ENCODE data around the gene PLCL1. TPM values are rescaled to one million over a fixed set of nuclear protein-coding genes. Genes with fewer than 3 reads are reported as not detected.

The PLCL1 gene
- total and polyA plus RNA-seq, 8 donors = 0.38 to 1.5 (median 0.73) TPM

- intact Hi-C loops (cut with DNase I) = no loop called here
- DNase-seq (no peak), FAIRE-seq (no peak), ATAC-seq (peak in 2 of 4 donors; percentile 63 to 75)
- Histone ChIP-seq H3K4me1 (peaks cover 0 to 13% (median 4%) of the 10 kb centered on the region in 3 donors), H3K9me3 (no peaks in the 10 kb centered on the region), H3K36me3 (no peaks in the 10 kb centered on the region), H3K27me3 (no peaks in the 10 kb centered on the region), H3K4me3 (no peak overlapping the region), H3K27ac (peak overlapping the region in 1 of 4 donors; percentile 27)
- WGBS, 2 donors = 7 to 17% methylated on average over 2 of the region's 2 CpGs
- no peak for TF ChIP-seq CTCF (IDR thresholded peaks at IDR 0.05)
Measured at GRCh38 chr2:197944416-197945096, 140.2 kb downstream of the PLCL1 start.

DNA sequence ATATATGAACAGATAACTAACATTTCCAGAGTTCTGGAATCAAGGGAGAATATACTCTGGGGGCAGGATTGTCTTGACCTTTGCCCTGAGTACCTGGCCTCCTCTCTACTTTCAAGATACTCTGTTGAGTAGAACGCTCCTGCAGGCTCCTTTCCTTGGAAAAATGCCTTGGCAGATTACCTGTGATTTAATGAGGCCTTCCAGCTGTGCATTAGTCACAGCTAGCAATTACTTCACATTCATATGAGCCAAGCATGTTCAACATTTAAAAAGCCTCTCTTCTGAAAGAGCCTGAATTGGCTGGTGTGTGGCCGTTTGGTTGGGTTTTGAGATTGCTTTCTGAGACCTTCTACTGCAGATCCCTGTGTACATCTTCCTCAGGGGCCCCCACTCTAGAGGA, 142.2 kb downstream of the PLCL1 start:
- Histone ChIP-seq H3K36me3 (no peaks in the 10 kb centered on the region), H3K27ac (no peak overlapping the region), H3K4me1 (peaks cover 0 to 7% (median 0%) of the 10 kb centered on the region in 3 donors), H3K9me3 (no peaks in the 10 kb centered on the region), H3K27me3 (no peaks in the 10 kb centered on the region), H3K4me3 (no peak overlapping the region)
- no peak for DNase-seq
- intact Hi-C loops (cut with DNase I) = no loop called here
- no peak for FAIRE-seq
- no peak for TF ChIP-seq CTCF (IDR thresholded peaks at IDR 0.05)
- WGBS, 2 donors = 48 to 66% methylated on average over 2 of the region's 2 CpGs
- no peak for ATAC-seq

- H3K36me3 ChIP-seq = no peaks in the 10 kb centered on the region
- FAIRE-seq (no peak), ATAC-seq (no peak), DNase-seq (no peak)
- H3K27me3 ChIP-seq = no peaks in the 10 kb centered on the region
- WGBS, 2 donors = 84 to 92% methylated on average over 3 of the region's 3 CpGs
- TF ChIP-seq CTCF (IDR thresholded peaks at IDR 0.05) = no peak
- H3K9me3 ChIP-seq = no peaks in the 10 kb centered on the region
- no peak overlapping the region for H3K4me3 ChIP-seq
- peaks cover 0 to 7% (median 0%) of the 10 kb centered on the region in 3 donors for H3K4me1 ChIP-seq
- H3K27ac ChIP-seq = no peak overlapping the region
- intact Hi-C loops (cut with DNase I) = no loop called here
Measured at GRCh38 chr2:197947219-197947757, 142.9 kb downstream of the PLCL1 start.

GRCh38 chr2:197949224-197949623, 144.8 kb downstream of the PLCL1 start:
- intact Hi-C loops (cut with DNase I) = no loop called here
- no peak for TF ChIP-seq CTCF (IDR thresholded peaks at IDR 0.05)
- no peak for FAIRE-seq

GRCh38 chr2:197950006-197950405, 145.6 kb downstream of the PLCL1 start:
- TF ChIP-seq CTCF (IDR thresholded peaks at IDR 0.05) = no peak
- FAIRE-seq (no peak), ATAC-seq (no peak), DNase-seq (no peak)
- Histone ChIP-seq H3K4me3 (no peak overlapping the region), H3K27me3 (no peaks in the 10 kb centered on the region), H3K27ac (no peak overlapping the region), H3K36me3 (no peaks in the 10 kb centered on the region), H3K4me1 (peaks cover 0 to under 1% (median 0%) of the 10 kb centered on the region in 3 donors), H3K9me3 (no peaks in the 10 kb centered on the region)
- 87 to 89% methylated on average over 3 of the region's 3 CpGs for WGBS, 2 donors
- intact Hi-C loops (cut with DNase I) = no loop called here

More at GRCh38 chr2:197949224-197949623, 144.8 kb downstream of the PLCL1 start:
- ATAC-seq = no peak
- no peak overlapping the region for H3K4me3 ChIP-seq
- DNase-seq = no peak
- no peaks in the 10 kb centered on the region for H3K36me3 ChIP-seq
- peaks cover 0 to 7% (median 0%) of the 10 kb centered on the region in 3 donors for H3K4me1 ChIP-seq
- H3K27me3 ChIP-seq = no peaks in the 10 kb centered on the region
- H3K27ac ChIP-seq = no peak overlapping the region
- no peaks in the 10 kb centered on the region for H3K9me3 ChIP-seq
